ENCODE measurements around the gene CERK. TPM values are rescaled to one million over a fixed set of nuclear protein-coding genes. Genes with fewer than 3 reads are reported as not detected.
"Not testable (repeated sequence)": the region's sequence is repeated elsewhere in the genome, so short reads cannot be mapped to it uniquely, and the experiment has no call there.

Gene CERK
- total RNA-seq, 1 donor = 28.2 TPM

- H3K36me3 ChIP-seq (ENCODE audit: insufficient read depth, low read length) = peaks cover 5% of the 10 kb centered on the region
- peaks cover 29% of the 10 kb centered on the region for H3K4me1 ChIP-seq (ENCODE audit: insufficient read depth, low read length)
- H3K27ac ChIP-seq (ENCODE audit: low read depth, low read length) = no peak overlapping the region
- no peak overlapping the region for H2AFZ ChIP-seq (ENCODE audit: low read length)
- H3K27me3 ChIP-seq (ENCODE audit: insufficient read depth, low read length) = no peaks in the 10 kb centered on the region
- TF ChIP-seq, protein P1, sequence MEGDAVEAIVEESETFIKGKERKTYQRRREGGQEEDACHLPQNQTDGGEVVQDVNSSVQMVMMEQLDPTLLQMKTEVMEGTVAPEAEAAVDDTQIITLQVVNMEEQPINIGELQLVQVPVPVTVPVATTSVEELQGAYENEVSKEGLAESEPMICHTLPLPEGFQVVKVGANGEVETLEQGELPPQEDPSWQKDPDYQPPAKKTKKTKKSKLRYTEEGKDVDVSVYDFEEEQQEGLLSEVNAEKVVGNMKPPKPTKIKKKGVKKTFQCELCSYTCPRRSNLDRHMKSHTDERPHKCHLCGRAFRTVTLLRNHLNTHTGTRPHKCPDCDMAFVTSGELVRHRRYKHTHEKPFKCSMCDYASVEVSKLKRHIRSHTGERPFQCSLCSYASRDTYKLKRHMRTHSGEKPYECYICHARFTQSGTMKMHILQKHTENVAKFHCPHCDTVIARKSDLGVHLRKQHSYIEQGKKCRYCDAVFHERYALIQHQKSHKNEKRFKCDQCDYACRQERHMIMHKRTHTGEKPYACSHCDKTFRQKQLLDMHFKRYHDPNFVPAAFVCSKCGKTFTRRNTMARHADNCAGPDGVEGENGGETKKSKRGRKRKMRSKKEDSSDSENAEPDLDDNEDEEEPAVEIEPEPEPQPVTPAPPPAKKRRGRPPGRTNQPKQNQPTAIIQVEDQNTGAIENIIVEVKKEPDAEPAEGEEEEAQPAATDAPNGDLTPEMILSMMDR (IDR thresholded peaks at IDR 0.05; ENCODE audit: extremely low read depth, low read depth, low read length) = no peak
- peak; percentile 86 for DNase-seq (ENCODE audit: insufficient read length, low spot score, missing footprints)
- no peaks in the 10 kb centered on the region for H3K9me3 ChIP-seq (ENCODE audit: low read depth, low read length)
- peaks cover 77% of the 10 kb centered on the region for H3K79me2 ChIP-seq (ENCODE audit: insufficient read depth, low read length)
- H4K20me1 ChIP-seq (ENCODE audit: insufficient read depth, low read length) = peaks cover 33% of the 10 kb centered on the region
- H3K4me2 ChIP-seq (ENCODE audit: insufficient read depth, low read length) = peak overlapping the region; percentile 89
- no peak overlapping the region for H3K4me3 ChIP-seq (ENCODE audit: insufficient read depth, low read length)
Measured at GRCh38 chr22:46735747-46736608, 2.1 kb downstream of the CERK start.

GRCh38 chr22:46734830-46735453 is 3.1 kb downstream of the CERK start:
- TF ChIP-seq, protein P1 (IDR thresholded peaks at IDR 0.05; ENCODE audit: extremely low read depth, low read depth, low read length) = no peak

GRCh38 chr22:46734213-46734722 is 3.8 kb downstream of the CERK start:
- not testable (repeated sequence) for H3K36me3 ChIP-seq (ENCODE audit: insufficient read depth, low read length); H3K4me2 ChIP-seq (ENCODE audit: insufficient read depth, low read length); H3K4me3 ChIP-seq (ENCODE audit: insufficient read depth, low read length); H3K27ac ChIP-seq (ENCODE audit: low read depth, low read length); H3K9me3 ChIP-seq (ENCODE audit: low read depth, low read length); H3K27me3 ChIP-seq (ENCODE audit: insufficient read depth, low read length); H2AFZ ChIP-seq (ENCODE audit: low read length)
- H4K20me1 ChIP-seq (ENCODE audit: insufficient read depth, low read length) = peaks cover 36% of the 10 kb centered on the region
- peaks cover 86% of the 10 kb centered on the region for H3K79me2 ChIP-seq (ENCODE audit: insufficient read depth, low read length)
- DNase-seq (ENCODE audit: insufficient read length, low spot score, missing footprints) = peak; percentile 62
- peaks cover 26% of the 10 kb centered on the region for H3K4me1 ChIP-seq (ENCODE audit: insufficient read depth, low read length)

More at GRCh38 chr22:46734830-46735453, 3.1 kb downstream of the CERK start:
- DNase-seq (ENCODE audit: insufficient read length, low spot score, missing footprints) = peak; percentile 69
- Histone ChIP-seq H3K27me3 (ENCODE audit: insufficient read depth, low read length) (no peaks in the 10 kb centered on the region), H3K4me2 (ENCODE audit: insufficient read depth, low read length) (no peak overlapping the region), H3K36me3 (ENCODE audit: insufficient read depth, low read length) (peaks cover 5% of the 10 kb centered on the region), H3K4me1 (ENCODE audit: insufficient read depth, low read length) (peaks cover 29% of the 10 kb centered on the region), H4K20me1 (ENCODE audit: insufficient read depth, low read length) (peaks cover 36% of the 10 kb centered on the region), H3K9me3 (ENCODE audit: low read depth, low read length) (no peaks in the 10 kb centered on the region), H3K27ac (ENCODE audit: low read depth, low read length) (no peak overlapping the region), H3K79me2 (ENCODE audit: insufficient read depth, low read length) (peaks cover 86% of the 10 kb centered on the region), H2AFZ (ENCODE audit: low read length) (no peak overlapping the region), H3K4me3 (ENCODE audit: insufficient read depth, low read length) (no peak overlapping the region)

DNA sequence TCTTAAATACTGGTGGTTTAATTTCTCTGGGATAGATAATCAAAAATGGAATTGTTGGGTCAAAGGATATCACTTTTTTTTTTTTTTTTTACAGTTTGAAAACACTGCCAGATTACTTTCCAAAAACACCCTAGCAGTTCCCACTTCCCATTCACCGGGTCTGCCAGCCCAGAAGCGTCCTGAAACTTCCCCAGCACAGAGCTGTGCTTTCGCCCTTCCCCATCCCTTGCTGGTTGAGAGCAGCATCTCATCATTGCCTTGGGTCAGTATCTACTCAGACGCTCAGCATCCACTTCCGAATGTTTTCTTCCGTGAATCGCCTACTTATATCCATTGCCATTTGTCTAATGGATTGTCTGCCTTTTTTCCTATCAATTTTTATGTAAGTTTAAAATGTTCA is 5.5 kb downstream of the CERK start:
- DNase-seq (ENCODE audit: insufficient read length, low spot score, missing footprints) = peak; percentile 45
- Histone ChIP-seq H3K79me2 (ENCODE audit: insufficient read depth, low read length) (peaks cover 88% of the 10 kb centered on the region), H3K27ac (ENCODE audit: low read depth, low read length) (no peak overlapping the region), H3K27me3 (ENCODE audit: insufficient read depth, low read length) (no peaks in the 10 kb centered on the region), H3K4me1 (ENCODE audit: insufficient read depth, low read length) (peaks cover 20% of the 10 kb centered on the region), H3K4me3 (ENCODE audit: insufficient read depth, low read length) (no peak overlapping the region), H3K36me3 (ENCODE audit: insufficient read depth, low read length) (peaks cover 8% of the 10 kb centered on the region), H4K20me1 (ENCODE audit: insufficient read depth, low read length) (peaks cover 36% of the 10 kb centered on the region), H2AFZ (ENCODE audit: low read length) (no peak overlapping the region), H3K4me2 (ENCODE audit: insufficient read depth, low read length) (no peak overlapping the region), H3K9me3 (ENCODE audit: low read depth, low read length) (no peaks in the 10 kb centered on the region)
- TF ChIP-seq, protein P1 (IDR thresholded peaks at IDR 0.05; ENCODE audit: extremely low read depth, low read depth, low read length) = no peak
